Hepatocyte (in vitro differentiated cells): ENCODE measurements around the gene ACTL6A.

Experiments used
- CTCF ChIP-seq: fragments of 200-600 bp; sonication (generic); IDR thresholded peaks from 2 replicates; pipeline ENCODE4 v1.5.1; 2016; ENCODE audit warnings: antibody characterized with exemption, mild to moderate bottlenecking; ENCODE audit not compliant: poor library complexity
- EZH2 ChIP-seq: fragments of 200-600 bp; sonication (generic); IDR thresholded peaks from 2 replicates; pipeline ENCODE4 v1.6.1; 2016; ENCODE audit warnings: antibody characterized with exemption, mild to moderate bottlenecking, borderline replicate concordance

GRCh38 chr3:179608931-179609720, 46.4 kb downstream of the ACTL6A start:
- TF ChIP-seq EZH2 (no peak), CTCF (no peak)
